Smooth muscle cell (in vitro differentiated cells): ENCODE measurements around the gene DGKB. TPM values are rescaled to one million over a fixed set of nuclear protein-coding genes. Genes with fewer than 3 reads are reported as not detected.

Experiments
- DNase-seq: peaks from one replicate; lab custom pipeline; 2025; ENCODE audit not compliant: unreplicated experiment; lab: John Stamatoyannopoulos, UW
- H2AFZ ChIP-seq: fragments of 200-600 bp; sonication (generic); 2 replicates; pipeline ENCODE4 v1.6.0; 2016; ENCODE audit warnings: antibody characterized with exemption, low read depth, mild to moderate bottlenecking
- H3F3A ChIP-seq: fragments of 200-600 bp; sonication (generic); 2 replicates; pipeline ENCODE4 v1.6.0; 2017; ENCODE audit warnings: antibody characterized with exemption, low read depth
- H3K27ac ChIP-seq: fragments of 200-600 bp; sonication (generic); 2 replicates; pipeline ENCODE4 v1.5.1; 2016; ENCODE audit warnings: low read depth, mild to moderate bottlenecking
- H3K27me3 ChIP-seq: fragments of 200-600 bp; sonication (generic); 2 replicates; pipeline ENCODE4 v1.6.1; 2016; ENCODE audit warnings: low read depth, mild to moderate bottlenecking
- H3K36me3 ChIP-seq: fragments of 200-600 bp; sonication (generic); 2 replicates; pipeline ENCODE4 v1.5.1; 2016; ENCODE audit warnings: low read depth
- H3K4me1 ChIP-seq: fragments of 200-600 bp; sonication (generic); 2 replicates; pipeline ENCODE4 v1.5.1; 2016; ENCODE audit warnings: low read depth
- H3K4me2 ChIP-seq: fragments of 200-600 bp; sonication (generic); 2 replicates; pipeline ENCODE4 v1.6.0; 2016; ENCODE audit warnings: mild to moderate bottlenecking
- H3K4me3 ChIP-seq: fragments of 200-600 bp; sonication (generic); 2 replicates; pipeline ENCODE4 v1.5.1; 2016; ENCODE audit warnings: mild to moderate bottlenecking
- H3K79me2 ChIP-seq: fragments of 200-600 bp; sonication (generic); 2 replicates; pipeline ENCODE4 v1.6.0; 2016; ENCODE audit warnings: low read depth, mild to moderate bottlenecking
- H3K9ac ChIP-seq: fragments of 200-600 bp; sonication (generic); 2 replicates; pipeline ENCODE4 v1.6.0; 2016; ENCODE audit warnings: low read depth
- H3K9me3 ChIP-seq: fragments of 200-600 bp; sonication (generic); replicated peaks from 2 replicates; pipeline ENCODE4 v1.5.1; 2016; ENCODE audit warnings: low read depth
- H4K20me1 ChIP-seq: fragments of 200-600 bp; sonication (generic); 2 replicates; pipeline ENCODE4 v1.6.0; 2016; ENCODE audit warnings: low read depth
- WGBS: methylation state at CpG from one replicate; pipeline ENCODE4 v1.1.7; 2016; ENCODE audit warnings: low lambda C conversion rate; 5-methylcytosine and 5-hydroxymethylcytosine counted together
- polyA plus RNA-seq: library from polyadenylated mRNA; unstranded; fragments of >200 nt; fragmentation: Nextera tagmentation; extraction: Ambion mirVana; gene quantifications from 2 replicates; pipeline ENCODE4 v1.2.1, GENCODE V29; 2016
- total RNA-seq: library from RNA; depleted of rRNA; stranded (reverse); fragments of >200 nt; gene quantifications from 2 replicates; pipeline ENCODE4 v1.2.3, GENCODE V29; 2014
- TF ChIP-seq, protein P1 (sequence below): fragments of 200-600 bp; sonication (generic); IDR thresholded peaks from 2 replicates; pipeline ENCODE4 v1.5.1; 2017; ENCODE audit warnings: borderline replicate concordance, mild to moderate bottlenecking, antibody characterized with exemption; ENCODE audit not compliant: insufficient read depth, poor library complexity, severe bottlenecking

The DGKB gene
- total and polyA plus RNA-seq, 2 experiments from 2014 or later, result not detected

DNA sequence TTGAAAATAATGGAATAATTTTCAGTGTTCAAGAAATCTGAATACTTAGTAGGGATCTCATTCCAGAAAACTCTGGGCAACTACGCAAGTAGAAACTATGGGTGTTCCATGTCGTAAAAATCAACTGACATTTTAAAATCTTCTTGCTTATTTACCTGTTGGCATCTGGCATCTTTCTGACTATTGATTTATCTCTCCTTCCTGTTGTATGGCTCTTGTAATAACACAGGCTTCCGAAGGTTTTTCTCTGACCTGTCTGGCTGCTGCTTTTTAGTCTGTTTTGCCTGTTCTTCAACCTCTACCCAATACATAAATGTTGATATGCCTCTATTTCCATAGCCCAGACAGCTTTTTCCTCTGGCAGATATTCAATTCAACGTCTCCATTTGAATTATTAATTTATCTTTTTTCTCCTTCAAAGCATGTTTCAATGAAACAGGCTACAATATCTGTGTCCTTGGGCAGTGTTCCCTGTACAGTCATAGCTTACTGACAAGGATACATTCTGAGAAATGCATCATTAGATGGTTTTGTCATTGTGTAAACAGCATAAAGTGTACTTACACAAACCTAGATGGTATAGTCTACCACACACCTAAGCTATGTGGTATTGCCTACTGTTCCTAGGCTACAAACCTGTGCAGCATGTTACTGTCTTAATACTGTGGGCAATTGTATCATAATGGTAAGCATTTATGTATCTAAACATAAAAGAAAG is 807.2 kb downstream of the DGKB start:
- H3K9ac ChIP-seq, result no peak overlapping the region
- WGBS, result 95% methylated on average over 4 of the region's 4 CpGs
- TF ChIP-seq, protein P1, sequence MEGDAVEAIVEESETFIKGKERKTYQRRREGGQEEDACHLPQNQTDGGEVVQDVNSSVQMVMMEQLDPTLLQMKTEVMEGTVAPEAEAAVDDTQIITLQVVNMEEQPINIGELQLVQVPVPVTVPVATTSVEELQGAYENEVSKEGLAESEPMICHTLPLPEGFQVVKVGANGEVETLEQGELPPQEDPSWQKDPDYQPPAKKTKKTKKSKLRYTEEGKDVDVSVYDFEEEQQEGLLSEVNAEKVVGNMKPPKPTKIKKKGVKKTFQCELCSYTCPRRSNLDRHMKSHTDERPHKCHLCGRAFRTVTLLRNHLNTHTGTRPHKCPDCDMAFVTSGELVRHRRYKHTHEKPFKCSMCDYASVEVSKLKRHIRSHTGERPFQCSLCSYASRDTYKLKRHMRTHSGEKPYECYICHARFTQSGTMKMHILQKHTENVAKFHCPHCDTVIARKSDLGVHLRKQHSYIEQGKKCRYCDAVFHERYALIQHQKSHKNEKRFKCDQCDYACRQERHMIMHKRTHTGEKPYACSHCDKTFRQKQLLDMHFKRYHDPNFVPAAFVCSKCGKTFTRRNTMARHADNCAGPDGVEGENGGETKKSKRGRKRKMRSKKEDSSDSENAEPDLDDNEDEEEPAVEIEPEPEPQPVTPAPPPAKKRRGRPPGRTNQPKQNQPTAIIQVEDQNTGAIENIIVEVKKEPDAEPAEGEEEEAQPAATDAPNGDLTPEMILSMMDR, result no peak

More for the DNA sequence above, 807.2 kb downstream of the DGKB start:
- no peak overlapping the region for H2AFZ ChIP-seq
- H3F3A ChIP-seq, result no peaks in the 10 kb centered on the region
- H3K27ac ChIP-seq, result no peak overlapping the region
- no peak overlapping the region for H3K4me2 ChIP-seq
- no peaks in the 10 kb centered on the region for H3K9me3 ChIP-seq
- DNase-seq, result no peak
- H4K20me1 ChIP-seq, result no peaks in the 10 kb centered on the region
- H3K4me1 ChIP-seq, result no peaks in the 10 kb centered on the region
- no peaks in the 10 kb centered on the region for H3K79me2 ChIP-seq
- H3K27me3 ChIP-seq, result no peaks in the 10 kb centered on the region
- no peaks in the 10 kb centered on the region for H3K36me3 ChIP-seq
- no peak overlapping the region for H3K4me3 ChIP-seq
